ENCODE measurements around the gene FRMD4B.

The FRMD4B gene

GRCh38 chr3:69166446-69166845, 219.4 kb downstream of the FRMD4B start:
- no peak for DNase-seq

- no peak for DNase-seq
Observed at GRCh38 chr3:69165744-69166143, 220.1 kb downstream of the FRMD4B start.

GRCh38 chr3:69164296-69164695, 221.6 kb downstream of the FRMD4B start:
- DNase-seq = no peak

GRCh38 chr3:69162308-69162980, 223.4 kb downstream of the FRMD4B start:
- no peak for DNase-seq

GRCh38 chr3:69161587-69162307, 224.1 kb downstream of the FRMD4B start:
- peak; percentile 38 for DNase-seq

- DNase-seq = no peak
Observed at GRCh38 chr3:69160525-69160924, 225.4 kb downstream of the FRMD4B start.

- DNase-seq = no peak
Observed at GRCh38 chr3:69160107-69160506, 225.8 kb downstream of the FRMD4B start.

- no peak for DNase-seq
Observed at GRCh38 chr3:69149586-69149985, 236.3 kb downstream of the FRMD4B start.

GRCh38 chr3:69145688-69146087, 240.2 kb downstream of the FRMD4B start:
- DNase-seq = no peak

- no peak for DNase-seq
Observed at GRCh38 chr3:69144631-69145245, 241.2 kb downstream of the FRMD4B start.

- no peak for DNase-seq
Observed at GRCh38 chr3:69143612-69144011, 242.3 kb downstream of the FRMD4B start.

- no peak for DNase-seq
Observed at GRCh38 chr3:69142797-69143454, 243.0 kb downstream of the FRMD4B start.

- DNase-seq = no peak
Observed at GRCh38 chr3:69142090-69142489, 243.8 kb downstream of the FRMD4B start.

- DNase-seq = no peak
Observed at GRCh38 chr3:69141313-69141712, 244.6 kb downstream of the FRMD4B start.

- no peak for DNase-seq
Observed at GRCh38 chr3:69137412-69137811, 248.5 kb downstream of the FRMD4B start.

GRCh38 chr3:69137005-69137404, 248.9 kb downstream of the FRMD4B start:
- no peak for DNase-seq

- DNase-seq = no peak
Observed at GRCh38 chr3:69130689-69131088, 255.2 kb downstream of the FRMD4B start.

- no peak for DNase-seq
Observed at GRCh38 chr3:69129531-69129930, 256.4 kb downstream of the FRMD4B start.

GRCh38 chr3:69128509-69128908, 257.4 kb downstream of the FRMD4B start:
- no peak for DNase-seq

GRCh38 chr3:69126999-69127398, 258.9 kb downstream of the FRMD4B start:
- no peak for DNase-seq

GRCh38 chr3:69126216-69126615, 259.7 kb downstream of the FRMD4B start:
- DNase-seq = no peak

- DNase-seq = peak; percentile 63
Observed at GRCh38 chr3:69122403-69122802, 263.5 kb downstream of the FRMD4B start, which contains the start of gene LMOD3. TSS of gene LMOD3 (minus strand) at chr3:69122595. CDS start at chr3:69122386, 209 bp downstream.

- no peak for DNase-seq
Observed at GRCh38 chr3:69121950-69122349, 263.9 kb downstream of the FRMD4B start.
